DOHH2 (cell line): ENCODE data around the gene CDX1.

Source experiments
- H3F3A ChIP-seq: fragments of 200-600 bp; sonication (generic), shearing (Covaris generic); 2 replicates; pipeline ENCODE4 v1.6.0; 2016; ENCODE audit warnings: antibody characterized with exemption, mild to moderate bottlenecking; ENCODE audit not compliant: control insufficient read depth, insufficient read depth
- H3K27ac ChIP-seq: fragments of 200-600 bp; sonication (generic); 2 replicates; pipeline ENCODE4 v1.5.1; 2014; ENCODE audit warnings: low read depth, mild to moderate bottlenecking, low read length, moderate library complexity
- H3K27me3 ChIP-seq: fragments of 200-600 bp; sonication (generic); 2 replicates; pipeline ENCODE4 v1.6.1; 2014; ENCODE audit warnings: mild to moderate bottlenecking, low read length, mixed read lengths; ENCODE audit not compliant: control insufficient read depth
- H3K36me3 ChIP-seq: fragments of 200-600 bp; sonication (generic); 2 replicates; pipeline ENCODE4 v1.6.1; 2014; ENCODE audit warnings: mild to moderate bottlenecking, low read length, moderate library complexity, mixed read lengths; ENCODE audit not compliant: control insufficient read depth
- H3K4me1 ChIP-seq: fragments of 200-600 bp; sonication (generic); 2 replicates; pipeline ENCODE4 v1.6.1; 2014; ENCODE audit warnings: mild to moderate bottlenecking, low read length, mixed read lengths; ENCODE audit not compliant: control insufficient read depth
- H3K4me2 ChIP-seq: fragments of 200-600 bp; sonication (generic); 2 replicates; pipeline ENCODE4 v1.6.0; 2014; ENCODE audit warnings: mild to moderate bottlenecking, low read length, moderate library complexity
- H3K4me3 ChIP-seq: fragments of 200-600 bp; sonication (generic); 2 replicates; pipeline ENCODE4 v1.5.1; 2014; ENCODE audit warnings: mild to moderate bottlenecking, low read length, mixed read lengths
- H3K79me2 ChIP-seq: fragments of 200-600 bp; sonication (generic); 2 replicates; pipeline ENCODE4 v1.6.1; 2014; ENCODE audit warnings: mild to moderate bottlenecking, low read length, mixed read lengths; ENCODE audit not compliant: control insufficient read depth
- H3K9me2 ChIP-seq: fragments of 200-600 bp; sonication (generic); replicated peaks from 2 replicates; pipeline ENCODE4 v1.6.1; 2014; ENCODE audit warnings: mild to moderate bottlenecking, low read length, mixed read lengths; ENCODE audit not compliant: control insufficient read depth
- H3K9me3 ChIP-seq: fragments of 200-600 bp; sonication (generic); 2 replicates; pipeline ENCODE4 v1.6.1; 2014; ENCODE audit warnings: antibody characterized with exemption, low read length, mixed read lengths; ENCODE audit not compliant: control insufficient read depth, insufficient read depth
- H4K20me1 ChIP-seq: fragments of 200-600 bp; sonication (generic); 2 replicates; pipeline ENCODE4 v1.6.0; 2014; ENCODE audit warnings: low read depth, mild to moderate bottlenecking, antibody characterized with exemption, low read length, moderate library complexity; ENCODE audit not compliant: control insufficient read depth, insufficient read depth
- CTCF ChIP-seq: fragments of 200-600 bp; sonication (generic); IDR thresholded peaks from one replicate; pipeline ENCODE4 v1.5.1; 2014; ENCODE audit warnings: antibody characterized with exemption, mild to moderate bottlenecking, low read depth, low read length; ENCODE audit not compliant: poor library complexity, severe bottlenecking
- EZH2phosphoT487 ChIP-seq: fragments of 200-600 bp; sonication (generic); IDR thresholded peaks from 2 replicates; pipeline ENCODE4 v1.6.1; 2017; ENCODE audit warnings: borderline replicate concordance, mild to moderate bottlenecking, antibody characterized with exemption, low read length, moderate library complexity, mixed read lengths

Gene CDX1

GRCh38 chr5:150154618-150155128 lies 11.9 kb upstream of the CDX1 start:
- Histone ChIP-seq H3K27me3 (peaks cover 47% of the 10 kb centered on the region), H3K4me2 (no peak overlapping the region), H3F3A (no peaks in the 10 kb centered on the region), H3K4me3 (no peak overlapping the region), H3K27ac (no peak overlapping the region), H4K20me1 (no peaks in the 10 kb centered on the region; the same call in 1 of the 2 replicates), H3K36me3 (no peaks in the 10 kb centered on the region), H3K79me2 (no peaks in the 10 kb centered on the region), H3K9me3 (no peaks in the 10 kb centered on the region), H3K4me1 (peaks cover 22% of the 10 kb centered on the region), H3K9me2 (no peaks in the 10 kb centered on the region)
- TF ChIP-seq EZH2phosphoT487 (no peak), CTCF (peak; percentile 7)

GRCh38 chr5:150155258-150156026 lies 11.1 kb upstream of the CDX1 start, which contains the start of gene PDGFRB:
Gene PDGFRB, minus strand, starts transcription at chr5:150155845. Its CDS starts 18,798 bp downstream, at chr5:150137047.
- Histone ChIP-seq H3K27me3 (peaks cover 47% of the 10 kb centered on the region), H3K4me2 (peak within 1 kb of the TSS; percentile 53), H3K4me1 (peaks cover 30% of the 10 kb centered on the region), H3K9me3 (no peaks in the 10 kb centered on the region), H3K36me3 (no peaks in the 10 kb centered on the region), H3K79me2 (no peaks in the 10 kb centered on the region), H4K20me1 (no peaks in the 10 kb centered on the region; the same call in 1 of the 2 replicates), H3F3A (no peaks in the 10 kb centered on the region), H3K9me2 (no peaks in the 10 kb centered on the region), H3K27ac (no peak within 1 kb of the TSS), H3K4me3 (peak within 1 kb of the TSS; percentile 39; the same call in 1 of the 2 replicates)
- TF ChIP-seq CTCF (no peak), EZH2phosphoT487 (no peak)

GRCh38 chr5:150156027-150156368 lies 10.6 kb upstream of the CDX1 start:
- H3K9me2 ChIP-seq, result no peaks in the 10 kb centered on the region
- H3K36me3 ChIP-seq, result no peaks in the 10 kb centered on the region
- H3K79me2 ChIP-seq, result no peaks in the 10 kb centered on the region
- peaks cover 34% of the 10 kb centered on the region for H3K4me1 ChIP-seq
- no peak for TF ChIP-seq CTCF
- peak; percentile 86; the same call in 1 of the 2 replicates for TF ChIP-seq EZH2phosphoT487
- no peak overlapping the region for H3K27ac ChIP-seq
- H3K4me3 ChIP-seq, result peak overlapping the region; percentile 39; the same call in 1 of the 2 replicates
- peak overlapping the region; percentile 53 for H3K4me2 ChIP-seq
- H4K20me1 ChIP-seq, result no peaks in the 10 kb centered on the region; the same call in 1 of the 2 replicates
- peaks cover 44% of the 10 kb centered on the region for H3K27me3 ChIP-seq
- H3F3A ChIP-seq, result no peaks in the 10 kb centered on the region
- no peaks in the 10 kb centered on the region for H3K9me3 ChIP-seq
